CD8-positive, alpha-beta memory T cell (primary cell): ENCODE measurements around the gene CEP135. TPM values are rescaled to one million over a fixed set of nuclear protein-coding genes. Genes with fewer than 3 reads are reported as not detected.

Experiments
- CTCF ChIA-PET: fragments of 350-600 bp; sonication (Branson Sonifier 250); formaldehyde crosslinking; loops from one replicate; lab custom pipeline; 2021; ENCODE audit warnings: antibody characterized with exemption; lab: Charles Lee
- POLR2A ChIA-PET: fragments of 350-600 bp; sonication (Branson Sonifier 250); formaldehyde crosslinking; loops from one replicate; lab custom pipeline; 2021; ENCODE audit warnings: antibody characterized with exemption; lab: Charles Lee
- DNase-seq, 5 donors: peaks; one replicate each; pipeline versions ENCODE4 v3.0.0 to v3.0.0-alpha.2; 2020 to 2022; ENCODE audit warnings: mixed read lengths in 1 of 5
- H3K27ac ChIP-seq: one replicate; pipeline ENCODE4 v1.7.0; 2013; ENCODE audit warnings: low read depth, mild to moderate bottlenecking, low read length, moderate library complexity
- H3K27me3 ChIP-seq: 2 replicates; pipeline ENCODE4 v1.7.0; 2013; ENCODE audit warnings: low read length, mild to moderate bottlenecking; ENCODE audit not compliant: insufficient read depth, poor library complexity, severe bottlenecking
- H3K36me3 ChIP-seq: 2 replicates; pipeline ENCODE4 v1.7.0; 2013; ENCODE audit warnings: mild to moderate bottlenecking, low read length, moderate library complexity; ENCODE audit not compliant: insufficient read depth
- H3K4me1 ChIP-seq: 2 replicates; pipeline ENCODE4 v1.7.0; 2013; ENCODE audit warnings: mild to moderate bottlenecking, low read length, moderate library complexity; ENCODE audit not compliant: insufficient read depth
- H3K4me3 ChIP-seq: 2 replicates; pipeline ENCODE4 v1.7.0; 2013; ENCODE audit warnings: mild to moderate bottlenecking, low read length
- H3K9me3 ChIP-seq: 2 replicates; pipeline ENCODE4 v1.7.0; 2013; ENCODE audit warnings: mild to moderate bottlenecking, low read length
- H3K27ac Mint-ChIP-seq, 8 donors: one replicate each; pipeline ENCODE4 v1.8.0; 2020 to 2021; ENCODE audit warnings: mixed read lengths in 8 of 8, mild to moderate bottlenecking in 6 of 8, inconsistent platforms in 3 of 8, moderate library complexity in 3 of 8
- H3K27me3 Mint-ChIP-seq, 2 donors: one replicate each; pipeline ENCODE4 v1.8.0; 2020 to 2021; ENCODE audit warnings: mixed read lengths in 2 of 2, mild to moderate bottlenecking in 1 of 2, moderate library complexity in 1 of 2
- H3K36me3 Mint-ChIP-seq, 3 donors: one replicate each; pipeline ENCODE4 v1.8.0; 2020 to 2021; ENCODE audit warnings: mixed read lengths in 3 of 3, inconsistent platforms in 1 of 3, mild to moderate bottlenecking in 1 of 3
- H3K4me1 Mint-ChIP-seq, 3 donors: one replicate each; pipeline ENCODE4 v1.8.0; 2020 to 2021; ENCODE audit warnings: mixed read lengths in 3 of 3, inconsistent platforms in 1 of 3, mild to moderate bottlenecking in 1 of 3
- H3K4me3 Mint-ChIP-seq, 7 donors: one replicate each; pipeline ENCODE4 v1.8.0; 2020 to 2021; ENCODE audit warnings: mixed read lengths in 7 of 7, mild to moderate bottlenecking in 6 of 7, moderate library complexity in 4 of 7, inconsistent platforms in 2 of 7
- H3K9me3 Mint-ChIP-seq, 5 donors: one replicate each; pipeline ENCODE4 v1.8.0; 2020 to 2022; ENCODE audit warnings: mixed read lengths in 5 of 5, mild to moderate bottlenecking in 3 of 5, moderate library complexity in 2 of 5, inconsistent platforms in 1 of 5
- polyA plus RNA-seq: library from polyadenylated mRNA; unstranded; fragments of 300-500 nt; fragmentation: Illumina TruSeq; gene quantifications from one replicate; pipeline ENCODE4 v1.2.3, GENCODE V29; 2021
- total RNA-seq, 2 experiments: library from RNA; stranded (reverse); gene quantifications; one replicate each; pipeline ENCODE4 v1.2.3, GENCODE V29; 2021

Gene CEP135
- total and polyA plus RNA-seq, 3 experiments from 2014 or later = 8.3 to 16.1 (median 15.8) TPM

DNA sequence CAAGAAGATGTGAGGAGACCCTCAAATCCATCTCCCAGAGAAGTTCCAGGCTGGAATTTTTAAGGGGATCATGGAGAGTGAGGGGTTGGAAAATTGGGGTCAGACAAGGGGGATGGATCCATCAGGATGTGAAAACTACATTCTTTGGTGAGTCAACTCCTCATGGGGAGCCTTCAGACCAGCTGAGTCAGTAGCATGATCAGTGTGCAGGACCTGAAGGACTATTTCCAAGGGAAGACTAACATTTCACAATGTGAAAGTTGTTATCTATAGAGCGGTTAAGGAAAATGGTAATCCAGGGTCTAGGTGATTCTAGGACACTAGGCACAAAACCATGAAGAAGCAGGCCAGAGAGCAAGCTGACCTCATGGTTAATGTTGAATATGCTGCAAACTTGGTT, 38.6 kb upstream of the CEP135 start:
- Mint-ChIP-seq H3K27me3 (peaks cover 0 to 5% of the 10 kb centered on the region in 2 donors), H3K36me3 (peaks cover 0 to 7% (median 5%) of the 10 kb centered on the region in 3 donors), H3K27ac (peak overlapping the region in 1 of 8 donors; percentile 78), H3K9me3 (peaks cover 0 to 2% (median 0%) of the 10 kb centered on the region in 5 donors), H3K4me1 (peaks cover 17 to 27% (median 24%) of the 10 kb centered on the region in 3 donors), H3K4me3 (no peak overlapping the region)
- H3K4me1 ChIP-seq = peaks cover 6% of the 10 kb centered on the region
- no peak overlapping the region for H3K27ac ChIP-seq
- H3K9me3 ChIP-seq = no peaks in the 10 kb centered on the region
- H3K36me3 ChIP-seq = no peaks in the 10 kb centered on the region
- no peak overlapping the region for H3K4me3 ChIP-seq
- H3K27me3 ChIP-seq = no peaks in the 10 kb centered on the region
- POLR2A ChIA-PET = no interaction called here
- DNase-seq = no peak
- CTCF ChIA-PET = interaction anchor here (1.6 kb wide), 1 partner anchor 22 kb away, joined by 3 read pairs; no protein-coding TSS in a partner anchor

GRCh38 chr4:55912249-55912648, 36.5 kb upstream of the CEP135 start:
- ChIA-PET POLR2A (no interaction called here), CTCF (no interaction called here)
- H3K4me3 Mint-ChIP-seq = no peak overlapping the region
- Histone ChIP-seq H3K27ac (no peak overlapping the region), H3K27me3 (no peaks in the 10 kb centered on the region), H3K4me1 (peaks cover 2% of the 10 kb centered on the region), H3K9me3 (no peaks in the 10 kb centered on the region), H3K36me3 (no peaks in the 10 kb centered on the region), H3K4me3 (no peak overlapping the region)
- H3K4me1 Mint-ChIP-seq = peaks cover 5 to 12% (median 11%) of the 10 kb centered on the region in 3 donors
- H3K27ac Mint-ChIP-seq = no peak overlapping the region
- H3K9me3 Mint-ChIP-seq = peaks cover 0 to 2% (median 0%) of the 10 kb centered on the region in 5 donors
- H3K27me3 Mint-ChIP-seq = peaks cover 0 to 5% of the 10 kb centered on the region in 2 donors
- H3K36me3 Mint-ChIP-seq = peaks cover 0 to 4% (median 0%) of the 10 kb centered on the region in 3 donors
- DNase-seq = no peak

DNA sequence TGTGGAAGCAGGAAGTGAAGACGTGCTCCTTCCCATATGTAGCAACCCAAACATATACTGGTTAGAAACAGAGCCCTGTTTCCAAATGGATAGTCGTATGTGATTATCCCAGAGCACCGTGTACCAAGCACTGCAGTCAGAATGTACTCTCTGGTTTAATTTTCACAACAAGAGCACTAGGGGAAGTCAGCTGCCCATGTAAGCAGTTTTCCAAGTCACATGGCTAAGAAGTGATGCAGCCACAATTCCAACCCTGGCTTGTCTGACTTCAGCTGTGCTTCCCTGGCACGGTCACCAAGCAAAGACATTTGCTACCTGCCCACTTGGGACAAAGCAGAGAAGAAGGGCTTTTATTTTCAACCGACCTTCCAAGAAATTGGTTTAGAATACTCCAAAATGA, 28.2 kb upstream of the CEP135 start:
- Mint-ChIP-seq H3K9me3 (no peaks in the 10 kb centered on the region), H3K27me3 (peaks cover 4 to 6% of the 10 kb centered on the region in 2 donors), H3K4me1 (no peaks in the 10 kb centered on the region), H3K27ac (no peak overlapping the region), H3K4me3 (no peak overlapping the region), H3K36me3 (peaks cover 0 to 4% (median 0%) of the 10 kb centered on the region in 3 donors)
- Histone ChIP-seq H3K9me3 (no peaks in the 10 kb centered on the region), H3K27me3 (no peaks in the 10 kb centered on the region), H3K4me1 (no peaks in the 10 kb centered on the region), H3K36me3 (no peaks in the 10 kb centered on the region), H3K4me3 (no peak overlapping the region), H3K27ac (no peak overlapping the region)
- POLR2A ChIA-PET = no interaction called here
- DNase-seq = no peak
- CTCF ChIA-PET = no interaction called here

DNA sequence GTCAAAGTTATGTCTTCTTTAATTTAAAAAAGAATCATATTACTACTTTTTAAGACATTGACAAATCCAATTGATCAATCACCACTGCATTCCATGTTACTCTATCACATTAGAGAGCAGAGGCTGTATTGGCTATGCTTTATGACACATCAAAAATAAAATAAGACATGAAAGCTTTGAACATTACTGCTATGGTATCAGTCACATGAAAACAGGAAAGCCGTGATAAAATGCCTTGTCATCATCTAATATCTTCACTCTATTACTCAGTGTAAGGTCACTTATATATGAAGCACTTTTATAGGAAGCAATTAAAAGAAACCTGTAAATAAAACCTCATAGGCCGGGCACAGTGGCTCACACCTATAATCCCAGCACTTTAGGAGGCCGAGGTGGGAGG, 27.7 kb upstream of the CEP135 start:
- H3K27ac ChIP-seq = no peak overlapping the region
- ChIA-PET POLR2A (no interaction called here), CTCF (no interaction called here)
- no peaks in the 10 kb centered on the region for H3K9me3 Mint-ChIP-seq
- H3K27ac Mint-ChIP-seq = no peak overlapping the region
- peaks cover 0 to 4% (median 0%) of the 10 kb centered on the region in 3 donors for H3K36me3 Mint-ChIP-seq
- H3K27me3 ChIP-seq = no peaks in the 10 kb centered on the region
- peaks cover 4 to 6% of the 10 kb centered on the region in 2 donors for H3K27me3 Mint-ChIP-seq
- DNase-seq = no peak
- no peaks in the 10 kb centered on the region for H3K9me3 ChIP-seq
- no peaks in the 10 kb centered on the region for H3K4me1 ChIP-seq
- no peak overlapping the region for H3K4me3 ChIP-seq
- H3K4me1 Mint-ChIP-seq = no peaks in the 10 kb centered on the region
- H3K4me3 Mint-ChIP-seq = no peak overlapping the region
- H3K36me3 ChIP-seq = no peaks in the 10 kb centered on the region

DNA sequence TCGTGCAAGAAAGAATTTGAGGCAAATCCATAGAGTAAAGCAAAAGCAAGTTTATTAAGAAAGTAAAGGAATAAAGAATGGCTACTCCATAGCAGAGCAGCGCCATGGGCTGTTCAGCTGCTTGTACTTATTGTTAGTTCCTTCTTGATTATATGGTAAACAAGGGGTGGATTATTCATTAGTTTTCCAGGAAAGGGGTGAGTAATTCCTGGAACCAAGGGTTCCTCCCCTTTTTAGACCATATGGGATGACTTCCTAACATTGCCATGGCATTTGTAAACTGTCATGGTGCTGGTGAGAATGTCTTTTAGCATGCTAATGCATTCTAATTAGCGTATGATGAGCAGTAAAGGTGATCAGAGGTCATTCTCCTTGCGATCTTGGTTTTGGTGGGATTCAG, 23.5 kb upstream of the CEP135 start:
- ChIA-PET POLR2A (no interaction called here), CTCF (no interaction called here)
- Histone ChIP-seq H3K9me3 (no peaks in the 10 kb centered on the region), H3K4me3 (no peak overlapping the region), H3K36me3 (no peaks in the 10 kb centered on the region), H3K27me3 (no peaks in the 10 kb centered on the region), H3K27ac (no peak overlapping the region), H3K4me1 (no peaks in the 10 kb centered on the region)
- Mint-ChIP-seq H3K9me3 (no peaks in the 10 kb centered on the region), H3K4me1 (no peaks in the 10 kb centered on the region), H3K36me3 (no peaks in the 10 kb centered on the region), H3K27me3 (peaks cover 0 to 2% of the 10 kb centered on the region in 2 donors), H3K27ac (no peak overlapping the region), H3K4me3 (no peak overlapping the region)
- no peak for DNase-seq

- H3K36me3 ChIP-seq = no peaks in the 10 kb centered on the region
- no peak overlapping the region for H3K27ac ChIP-seq
- ChIA-PET CTCF (interaction anchor here (1.0 kb wide), 1 partner anchor 22 kb away, joined by 3 read pairs; the partner anchor contains the start of gene CEP135), POLR2A (no interaction called here)
- Mint-ChIP-seq H3K27ac (peak overlapping the region in 1 of 8 donors; percentile 35), H3K9me3 (no peaks in the 10 kb centered on the region), H3K36me3 (no peaks in the 10 kb centered on the region), H3K4me1 (no peaks in the 10 kb centered on the region), H3K27me3 (peaks cover 0 to 2% of the 10 kb centered on the region in 2 donors), H3K4me3 (no peak overlapping the region)
- no peak overlapping the region for H3K4me3 ChIP-seq
- H3K4me1 ChIP-seq = no peaks in the 10 kb centered on the region
- H3K9me3 ChIP-seq = no peaks in the 10 kb centered on the region
- DNase-seq = no peak
- H3K27me3 ChIP-seq = no peaks in the 10 kb centered on the region
Observed at GRCh38 chr4:55926610-55927009, 22.1 kb upstream of the CEP135 start.

- H3K4me3 ChIP-seq = no peak overlapping the region
- POLR2A ChIA-PET = no interaction called here
- no peaks in the 10 kb centered on the region for H3K36me3 ChIP-seq
- CTCF ChIA-PET = no interaction called here
- no peaks in the 10 kb centered on the region for H3K9me3 ChIP-seq
- no peak overlapping the region for H3K27ac Mint-ChIP-seq
- H3K4me1 ChIP-seq = no peaks in the 10 kb centered on the region
- no peaks in the 10 kb centered on the region for H3K36me3 Mint-ChIP-seq
- no peaks in the 10 kb centered on the region for H3K4me1 Mint-ChIP-seq
- H3K27me3 Mint-ChIP-seq = peaks cover 0 to 2% of the 10 kb centered on the region in 2 donors
- H3K27me3 ChIP-seq = no peaks in the 10 kb centered on the region
- H3K4me3 Mint-ChIP-seq = no peak overlapping the region
- no peak for DNase-seq
- no peaks in the 10 kb centered on the region for H3K9me3 Mint-ChIP-seq
- H3K27ac ChIP-seq = no peak overlapping the region
Observed at GRCh38 chr4:55927803-55928437, 20.8 kb upstream of the CEP135 start.

GRCh38 chr4:55928846-55929245, 19.9 kb upstream of the CEP135 start:
- no peaks in the 10 kb centered on the region for H3K27me3 ChIP-seq
- no peaks in the 10 kb centered on the region for H3K9me3 Mint-ChIP-seq
- H3K27me3 Mint-ChIP-seq = peaks cover 0 to 2% of the 10 kb centered on the region in 2 donors
- no peaks in the 10 kb centered on the region for H3K4me1 Mint-ChIP-seq
- DNase-seq = no peak
- H3K36me3 Mint-ChIP-seq = peaks cover 0 to under 1% (median 0%) of the 10 kb centered on the region in 3 donors
- no peaks in the 10 kb centered on the region for H3K9me3 ChIP-seq
- H3K4me3 Mint-ChIP-seq = no peak overlapping the region
- H3K4me3 ChIP-seq = no peak overlapping the region
- ChIA-PET CTCF (no interaction called here), POLR2A (no interaction called here)
- no peaks in the 10 kb centered on the region for H3K36me3 ChIP-seq
- H3K27ac Mint-ChIP-seq = peak overlapping the region in 1 of 8 donors; percentile 7
- no peak overlapping the region for H3K27ac ChIP-seq
- no peaks in the 10 kb centered on the region for H3K4me1 ChIP-seq
